ENCODE data around the gene HSPG2.

DNA sequence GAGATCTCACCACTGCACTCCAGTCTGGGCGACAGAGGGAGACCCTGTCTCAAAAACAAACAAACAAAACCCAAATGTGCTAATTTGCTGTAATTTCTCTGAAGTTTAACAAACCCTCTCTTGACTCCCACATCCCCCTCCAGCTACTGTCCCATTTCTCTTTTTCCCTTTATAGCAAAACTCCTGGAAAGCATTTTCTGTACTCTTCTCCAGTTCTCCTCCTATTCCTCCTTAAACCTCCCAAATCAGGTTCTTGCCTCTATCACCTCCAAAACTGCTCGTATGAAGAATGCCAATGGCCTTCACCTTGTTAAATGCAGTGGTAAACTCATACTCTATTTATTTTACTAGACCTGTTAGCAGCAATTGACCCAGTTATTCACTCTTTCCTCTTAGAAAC is 150.5 kb downstream of the HSPG2 start:
- TF ChIP-seq, protein P1, sequence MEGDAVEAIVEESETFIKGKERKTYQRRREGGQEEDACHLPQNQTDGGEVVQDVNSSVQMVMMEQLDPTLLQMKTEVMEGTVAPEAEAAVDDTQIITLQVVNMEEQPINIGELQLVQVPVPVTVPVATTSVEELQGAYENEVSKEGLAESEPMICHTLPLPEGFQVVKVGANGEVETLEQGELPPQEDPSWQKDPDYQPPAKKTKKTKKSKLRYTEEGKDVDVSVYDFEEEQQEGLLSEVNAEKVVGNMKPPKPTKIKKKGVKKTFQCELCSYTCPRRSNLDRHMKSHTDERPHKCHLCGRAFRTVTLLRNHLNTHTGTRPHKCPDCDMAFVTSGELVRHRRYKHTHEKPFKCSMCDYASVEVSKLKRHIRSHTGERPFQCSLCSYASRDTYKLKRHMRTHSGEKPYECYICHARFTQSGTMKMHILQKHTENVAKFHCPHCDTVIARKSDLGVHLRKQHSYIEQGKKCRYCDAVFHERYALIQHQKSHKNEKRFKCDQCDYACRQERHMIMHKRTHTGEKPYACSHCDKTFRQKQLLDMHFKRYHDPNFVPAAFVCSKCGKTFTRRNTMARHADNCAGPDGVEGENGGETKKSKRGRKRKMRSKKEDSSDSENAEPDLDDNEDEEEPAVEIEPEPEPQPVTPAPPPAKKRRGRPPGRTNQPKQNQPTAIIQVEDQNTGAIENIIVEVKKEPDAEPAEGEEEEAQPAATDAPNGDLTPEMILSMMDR (conservative IDR thresholded peaks at IDR 0.05; ENCODE audit: low read depth, low read length): no peak
- no peak for TF ChIP-seq EZH2 (IDR thresholded peaks at IDR 0.05; ENCODE audit: low read length, unreplicated experiment)
- TF ChIP-seq EZH2phosphoT487 (IDR thresholded peaks at IDR 0.05; ENCODE audit: borderline replicate concordance, low read length): no peak

All from PC-3 (cell line).